Measurements from ENCODE around the gene ALOX15B.

- no peak for TF ChIP-seq POLR2A (IDR thresholded peaks at IDR 0.05)
- no peak for TF ChIP-seq CTCF (IDR thresholded peaks at IDR 0.05)
- TF ChIP-seq EP300 (IDR thresholded peaks at IDR 0.05), result no peak
- no peak for TF ChIP-seq POLR2AphosphoS5 (IDR thresholded peaks at IDR 0.05)
Measured at GRCh38 chr17:8041979-8042378, 3.1 kb downstream of the ALOX15B start.

Measured in upper lobe of left lung (tissue), 4 donors.